RWPE1 (cell line): ENCODE data around the gene RFX3.

ENCODE experiments used
- CTCF ChIA-PET: fragments of 350-600 bp; sonication (Branson Sonifier 250); formaldehyde crosslinking; extraction: SDS; loops from one replicate; lab custom pipeline; 2021; lab: Yijun Ruan, JAX
- POLR2A ChIA-PET: fragments of 400-600 bp; formaldehyde crosslinking; extraction: SDS; loops from one replicate; lab custom pipeline; 2020; ENCODE audit warnings: antibody characterized with exemption; ENCODE audit not compliant: low non-redundant PET; lab: Yijun Ruan, JAX
- DNase-seq: peaks from one replicate; pipeline ENCODE4 v3.0.0; 2012; ENCODE audit warnings: low spot score
- H3K27ac ChIP-seq: fragments of 450-650 bp; 2 replicates; pipeline ENCODE4 v1.5.1; 2017
- CTCF ChIP-seq: fragments of 450-650 bp; conservative IDR thresholded peaks from 2 replicates; pipeline ENCODE4 v1.5.1; 2017; ENCODE audit warnings: low read depth, mild to moderate bottlenecking

The RFX3 gene

GRCh38 chr9:3240656-3241268, 285.0 kb downstream of the RFX3 start:
- POLR2A ChIA-PET = no interaction called here

GRCh38 chr9:3239240-3239639, 286.6 kb downstream of the RFX3 start:
- no peak for DNase-seq
- H3K27ac ChIP-seq = no peak overlapping the region
- POLR2A ChIA-PET = no interaction called here
- CTCF ChIA-PET = no interaction called here
- no peak for TF ChIP-seq CTCF

More at GRCh38 chr9:3240656-3241268, 285.0 kb downstream of the RFX3 start:
- no peak overlapping the region for H3K27ac ChIP-seq
- TF ChIP-seq CTCF = peak; percentile 76
- CTCF ChIA-PET = interaction anchor here (0.6 to 1.1 kb wide), 4 partner anchors 16 to 466 kb away, joined by 3 to 4 read pairs (median 3); no protein-coding TSS in a partner anchor
- peak; percentile 26 for DNase-seq

GRCh38 chr9:3238236-3238635, 287.6 kb downstream of the RFX3 start:
- ChIA-PET CTCF (interaction anchor here (0.7 kb wide), 2 partner anchors 329 to 874 kb away, joined by 3 read pairs; no protein-coding TSS in a partner anchor), POLR2A (no interaction called here)
- TF ChIP-seq CTCF = no peak
- H3K27ac ChIP-seq = no peak overlapping the region
- no peak for DNase-seq

- ChIA-PET POLR2A (no interaction called here), CTCF (no interaction called here)
- TF ChIP-seq CTCF = no peak
- DNase-seq = no peak
- no peak overlapping the region for H3K27ac ChIP-seq
Observed at GRCh38 chr9:3237121-3237520, 288.7 kb downstream of the RFX3 start.

GRCh38 chr9:3235497-3235896, 290.3 kb downstream of the RFX3 start:
- TF ChIP-seq CTCF = no peak
- ChIA-PET POLR2A (no interaction called here), CTCF (interaction anchor here (0.9 kb wide), 1 partner anchor 176 kb away, joined by 3 read pairs; no protein-coding TSS in a partner anchor)
- DNase-seq = no peak
- H3K27ac ChIP-seq = no peak overlapping the region

GRCh38 chr9:3224931-3225330, 300.9 kb downstream of the RFX3 start:
- no peak overlapping the region for H3K27ac ChIP-seq
- DNase-seq = no peak
- ChIA-PET POLR2A (no interaction called here), CTCF (interaction anchor here (0.7 to 1.1 kb wide), 2 partner anchors 16 to 840 kb away, joined by 3 read pairs; no protein-coding TSS in a partner anchor)
- TF ChIP-seq CTCF = no peak
